ENCODE results near the gene SMCO2.

Gene SMCO2

GRCh38 chr12:27449893-27450534 is 3.5 kb downstream of the SMCO2 start:
- TF ChIP-seq, protein P1, sequence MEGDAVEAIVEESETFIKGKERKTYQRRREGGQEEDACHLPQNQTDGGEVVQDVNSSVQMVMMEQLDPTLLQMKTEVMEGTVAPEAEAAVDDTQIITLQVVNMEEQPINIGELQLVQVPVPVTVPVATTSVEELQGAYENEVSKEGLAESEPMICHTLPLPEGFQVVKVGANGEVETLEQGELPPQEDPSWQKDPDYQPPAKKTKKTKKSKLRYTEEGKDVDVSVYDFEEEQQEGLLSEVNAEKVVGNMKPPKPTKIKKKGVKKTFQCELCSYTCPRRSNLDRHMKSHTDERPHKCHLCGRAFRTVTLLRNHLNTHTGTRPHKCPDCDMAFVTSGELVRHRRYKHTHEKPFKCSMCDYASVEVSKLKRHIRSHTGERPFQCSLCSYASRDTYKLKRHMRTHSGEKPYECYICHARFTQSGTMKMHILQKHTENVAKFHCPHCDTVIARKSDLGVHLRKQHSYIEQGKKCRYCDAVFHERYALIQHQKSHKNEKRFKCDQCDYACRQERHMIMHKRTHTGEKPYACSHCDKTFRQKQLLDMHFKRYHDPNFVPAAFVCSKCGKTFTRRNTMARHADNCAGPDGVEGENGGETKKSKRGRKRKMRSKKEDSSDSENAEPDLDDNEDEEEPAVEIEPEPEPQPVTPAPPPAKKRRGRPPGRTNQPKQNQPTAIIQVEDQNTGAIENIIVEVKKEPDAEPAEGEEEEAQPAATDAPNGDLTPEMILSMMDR (IDR thresholded peaks at IDR 0.05; ENCODE audit: low read depth, low read length, missing control alignments), result no peak
- DNase-seq (ENCODE audit: low read depth), result no peak

GRCh38 chr12:27451036-27451825 is 4.7 kb downstream of the SMCO2 start:
- no peak overlapping the region for H3K4me3 ChIP-seq (ENCODE audit: low read depth, low read length)
- no peak for DNase-seq (ENCODE audit: low read depth)
- TF ChIP-seq, protein P1 (IDR thresholded peaks at IDR 0.05; ENCODE audit: low read depth, low read length, missing control alignments), result no peak

More at GRCh38 chr12:27449893-27450534, 3.5 kb downstream of the SMCO2 start:
- H3K4me3 ChIP-seq (ENCODE audit: low read depth, low read length), result no peak overlapping the region

GRCh38 chr12:27453421-27453820 is 6.9 kb downstream of the SMCO2 start:
- TF ChIP-seq, protein P1 (IDR thresholded peaks at IDR 0.05; ENCODE audit: low read depth, low read length, missing control alignments), result no peak
- DNase-seq (ENCODE audit: low read depth), result no peak

DNA sequence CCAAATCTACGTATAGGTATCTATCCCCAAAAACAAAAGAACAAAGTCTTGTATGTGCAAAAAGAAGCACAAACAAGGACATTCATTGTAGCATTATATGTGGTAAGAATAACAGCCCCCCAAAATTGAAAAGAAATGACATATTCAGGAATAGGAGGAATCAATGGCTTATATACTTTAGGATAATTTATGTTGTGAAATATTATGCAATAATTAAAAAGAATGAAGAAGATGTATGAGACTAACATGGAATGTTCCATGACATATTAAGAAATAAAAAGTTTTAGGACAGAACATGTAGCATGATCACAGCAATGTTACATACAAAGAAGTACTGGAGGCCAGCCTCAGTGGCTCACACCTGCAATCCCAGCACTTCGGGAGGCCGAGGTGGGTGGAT is 9.1 kb downstream of the SMCO2 start:
- no peak for DNase-seq (ENCODE audit: low read depth)
- TF ChIP-seq, protein P1 (IDR thresholded peaks at IDR 0.05; ENCODE audit: low read depth, low read length, missing control alignments), result no peak
- no peak overlapping the region for H3K4me3 ChIP-seq (ENCODE audit: low read depth, low read length)

More at GRCh38 chr12:27453421-27453820, 6.9 kb downstream of the SMCO2 start:
- no peak overlapping the region for H3K4me3 ChIP-seq (ENCODE audit: low read depth, low read length)

- DNase-seq (ENCODE audit: low read depth), result no peak
- TF ChIP-seq, protein P1 (IDR thresholded peaks at IDR 0.05; ENCODE audit: low read depth, low read length, missing control alignments), result no peak
Measured at GRCh38 chr12:27456618-27457017, 10.1 kb downstream of the SMCO2 start.

DNA sequence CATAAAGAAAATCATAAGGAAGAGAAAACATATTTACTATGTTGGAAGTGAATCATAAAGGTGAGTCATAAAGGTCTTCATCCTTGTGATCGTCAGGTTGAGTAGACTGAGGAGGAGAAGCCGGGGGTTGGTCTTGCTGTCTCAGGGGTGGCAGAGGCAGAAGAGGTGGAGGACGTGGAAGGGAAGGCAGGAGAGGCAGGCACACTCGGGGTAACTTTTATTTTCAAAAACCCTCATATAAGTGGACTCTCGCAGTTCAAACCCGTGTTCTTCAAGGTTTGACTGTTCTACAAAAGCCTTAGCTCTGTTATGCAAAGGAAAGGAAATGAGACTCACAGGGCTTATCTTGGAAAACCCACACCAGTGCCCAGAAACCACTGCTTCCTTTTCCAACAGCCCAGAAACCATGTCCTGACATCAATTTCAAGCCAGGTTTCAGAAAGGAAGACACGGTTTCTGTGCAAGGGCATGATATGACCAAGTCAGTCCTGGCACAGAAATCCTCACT is 14.0 kb downstream of the SMCO2 start:
- TF ChIP-seq, protein P1 (IDR thresholded peaks at IDR 0.05; ENCODE audit: low read depth, low read length, missing control alignments), result no peak
- no peak overlapping the region for H3K4me3 ChIP-seq (ENCODE audit: low read depth, low read length)
- no peak for DNase-seq (ENCODE audit: low read depth)

More at GRCh38 chr12:27456618-27457017, 10.1 kb downstream of the SMCO2 start:
- H3K4me3 ChIP-seq (ENCODE audit: low read depth, low read length), result no peak overlapping the region

All from GM12864 (cell line).